CD4-positive, alpha-beta T cell treated with Interleukin-2 at 100 ng/mL for 4 hours (primary cell): Measurements from ENCODE around the gene SRPK2.
A peak's percentile ranks its signal among the peaks of the same experiment; 100 is the strongest.
"Not testable (repeated sequence)": the region's sequence is repeated elsewhere in the genome, so short reads cannot be mapped to it uniquely, and the experiment has no call there.

Source experiments
- DNase-seq: peaks from one replicate; pipeline ENCODE4 v3.0.0-alpha.2; 2020; ENCODE audit warnings: low spot score

The SRPK2 gene

GRCh38 chr7:105267244-105267643 lies 121.5 kb downstream of the SRPK2 start:
- DNase-seq, result peak; percentile 24

DNA sequence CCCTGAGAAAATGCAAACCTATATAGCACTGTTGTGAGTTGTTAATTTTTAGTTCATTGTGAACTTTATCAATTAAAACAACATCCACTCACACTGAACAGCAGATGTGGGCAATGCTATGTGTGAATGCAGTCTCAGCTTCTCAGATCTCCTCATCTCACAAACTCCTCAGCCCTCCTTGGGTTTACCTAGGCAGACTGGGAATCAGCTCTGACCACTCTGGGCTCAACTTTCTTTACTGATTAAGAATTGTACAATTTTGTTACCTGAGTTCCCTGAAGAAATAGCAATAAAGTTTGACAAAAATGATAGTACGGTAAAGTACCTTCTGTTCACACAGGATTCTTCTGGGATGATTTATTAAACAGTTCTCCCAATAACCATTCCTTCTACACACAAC lies 124.0 kb downstream of the SRPK2 start:
- DNase-seq, result no peak

DNA sequence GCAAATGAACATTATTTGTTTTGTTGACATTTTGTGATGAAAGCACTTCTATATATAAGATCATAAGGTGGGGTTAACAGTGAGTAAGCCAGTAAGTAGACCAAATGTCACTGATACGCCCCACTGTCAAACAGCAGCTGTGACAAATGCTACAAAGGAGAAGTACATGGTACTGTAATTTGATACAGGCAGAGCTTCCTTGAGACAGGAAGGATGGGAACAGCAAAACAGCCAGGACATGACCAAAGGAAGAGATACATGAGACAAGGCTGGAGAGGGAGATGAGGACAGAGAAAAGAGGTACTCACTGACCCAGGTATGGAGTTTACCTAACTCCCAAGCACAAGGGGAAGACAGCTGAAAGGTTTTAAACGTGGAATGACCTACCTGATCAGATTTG lies 127.0 kb downstream of the SRPK2 start:
- no peak for DNase-seq

GRCh38 chr7:105260201-105260871 lies 128.4 kb downstream of the SRPK2 start:
- DNase-seq, result not testable (repeated sequence)

GRCh38 chr7:105258919-105259318 lies 129.8 kb downstream of the SRPK2 start:
- not testable (repeated sequence) for DNase-seq

DNA sequence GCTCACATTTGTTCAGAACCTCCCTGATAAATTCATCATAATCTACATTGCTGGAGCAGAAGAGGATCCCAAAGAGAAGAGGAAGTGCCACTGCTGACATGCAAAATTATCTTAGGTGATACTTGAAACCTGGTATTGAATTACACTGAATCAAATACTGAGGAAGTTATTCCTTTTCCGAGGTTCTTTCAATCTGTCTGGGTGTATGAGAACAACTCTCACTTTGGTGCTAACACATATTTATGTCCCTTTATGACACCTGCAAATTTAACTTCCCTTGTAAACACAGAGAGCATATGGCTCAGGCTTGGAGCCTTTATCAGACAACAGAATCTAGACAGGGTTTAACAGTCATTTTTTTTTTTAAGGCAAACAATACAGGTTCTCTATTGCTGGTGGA lies 131.4 kb downstream of the SRPK2 start:
- no peak for DNase-seq

DNA sequence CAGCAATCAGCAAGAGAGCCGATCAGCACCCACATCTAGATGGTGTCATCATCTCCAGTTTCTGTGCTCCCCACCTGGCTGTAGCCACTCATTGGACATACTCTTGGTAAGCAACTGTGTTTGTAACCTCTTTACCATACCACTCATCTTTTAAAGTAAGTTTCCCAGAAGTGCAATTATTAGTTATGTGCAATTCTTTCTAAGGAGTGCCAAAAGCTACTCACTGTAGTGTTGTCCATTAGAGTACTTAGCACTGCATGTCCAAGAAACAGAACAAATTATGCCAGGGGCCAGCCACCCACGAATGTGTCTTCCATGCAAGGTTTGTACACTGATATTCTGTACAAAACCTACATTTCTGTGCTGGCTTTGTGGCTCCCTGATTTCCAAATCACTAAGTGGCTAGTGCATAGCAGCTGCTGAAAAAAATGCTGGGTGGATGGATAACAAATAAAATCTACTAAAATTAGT lies 131.9 kb downstream of the SRPK2 start:
- no peak for DNase-seq

- no peak for DNase-seq
Measured at GRCh38 chr7:105250706-105251105, 138.0 kb downstream of the SRPK2 start.

DNA sequence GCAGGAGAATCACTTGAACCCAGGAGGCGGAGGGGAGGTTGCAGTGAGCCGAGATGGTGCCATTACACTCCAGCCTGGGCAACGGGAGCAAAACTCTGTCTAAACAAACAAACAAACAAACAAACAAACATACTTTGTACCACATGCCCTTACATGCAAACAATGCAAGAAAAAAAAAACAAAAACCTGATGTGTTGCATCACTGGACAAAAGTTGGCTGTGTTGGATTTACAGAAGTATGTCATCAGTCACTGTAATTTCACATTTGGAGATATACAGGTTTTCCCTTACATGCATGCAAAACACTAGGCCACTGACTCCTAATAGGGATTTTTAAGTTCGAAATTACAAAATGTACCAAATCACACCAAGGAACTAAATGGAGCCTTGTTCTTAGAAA lies 138.5 kb downstream of the SRPK2 start:
- DNase-seq, result no peak

DNA sequence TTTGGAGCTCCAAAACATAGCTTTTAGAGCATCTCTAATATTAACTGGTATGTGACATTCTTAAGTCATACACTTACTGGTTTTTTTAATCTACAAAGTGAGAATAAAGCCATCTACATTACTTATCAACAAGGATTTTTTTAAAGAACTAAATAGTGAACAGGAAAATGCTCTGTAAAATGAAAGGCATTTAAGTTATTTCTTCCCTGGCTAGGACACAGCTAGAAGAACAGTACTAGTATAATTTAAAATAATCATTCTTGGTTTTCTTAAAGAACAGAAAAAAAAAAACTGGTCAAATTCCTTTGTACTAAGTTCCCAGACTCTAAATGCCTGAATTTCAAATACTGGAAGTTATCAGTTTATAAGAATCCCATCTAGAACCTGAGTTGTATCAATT lies 139.5 kb downstream of the SRPK2 start:
- DNase-seq, result no peak

DNA sequence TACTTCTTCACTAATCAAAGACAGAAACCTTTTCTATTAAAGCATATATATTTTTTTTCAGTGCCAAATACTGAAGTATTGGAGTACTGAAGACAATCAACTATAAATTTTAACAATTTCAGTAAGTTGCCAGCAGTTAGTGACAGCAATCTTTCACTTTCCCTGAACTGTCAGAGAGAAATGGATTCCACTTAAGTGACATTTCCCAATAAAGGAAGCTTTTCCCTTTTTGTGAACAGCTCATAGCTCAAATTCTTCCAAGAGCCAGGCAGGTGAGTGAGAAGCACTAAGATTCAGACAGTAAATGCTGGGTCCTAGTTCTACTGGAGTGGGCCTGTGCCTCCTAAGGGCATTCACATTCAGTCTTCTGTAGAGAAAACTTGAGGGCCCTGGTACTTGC lies 142.0 kb downstream of the SRPK2 start:
- no peak for DNase-seq

- no peak for DNase-seq
Measured at GRCh38 chr7:105246256-105246655, 142.5 kb downstream of the SRPK2 start.

DNA sequence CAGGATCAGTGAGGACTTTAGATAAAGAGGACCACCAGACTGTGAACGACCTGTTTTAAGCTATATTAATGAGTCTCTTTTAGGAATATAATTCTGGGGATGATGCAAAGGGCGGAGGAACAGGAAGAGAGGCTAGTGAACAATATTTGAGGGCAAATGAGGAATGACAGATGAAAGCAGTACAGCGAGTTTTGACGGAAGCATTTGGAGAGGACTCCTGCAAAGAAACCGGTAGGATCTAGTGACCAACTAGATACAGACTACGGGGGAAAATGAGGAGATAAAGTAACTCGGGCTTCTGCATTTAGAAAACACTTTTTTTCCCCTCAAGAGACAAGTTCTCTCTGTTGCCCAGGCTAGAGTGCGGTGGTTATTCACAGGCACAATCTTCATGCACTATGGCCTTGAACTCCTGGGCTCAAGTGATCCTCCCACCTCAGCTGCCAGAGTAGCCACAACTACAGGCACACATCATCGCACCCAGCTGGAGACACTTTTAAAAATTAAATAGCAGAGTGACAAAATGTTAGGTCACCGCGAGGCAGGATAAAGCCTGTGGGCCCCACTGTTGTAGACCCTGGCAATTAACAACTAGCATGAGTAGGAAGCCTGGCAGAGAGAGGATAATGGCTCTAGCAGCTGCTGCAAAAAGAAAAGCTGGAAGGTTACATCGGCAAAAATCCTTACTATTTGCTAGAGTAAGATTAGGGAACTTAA lies 143.2 kb downstream of the SRPK2 start:
- no peak for DNase-seq

- DNase-seq, result no peak
Measured at GRCh38 chr7:105244594-105244993, 144.1 kb downstream of the SRPK2 start.

- no peak for DNase-seq
Measured at GRCh38 chr7:105241198-105241597, 147.5 kb downstream of the SRPK2 start.

DNA sequence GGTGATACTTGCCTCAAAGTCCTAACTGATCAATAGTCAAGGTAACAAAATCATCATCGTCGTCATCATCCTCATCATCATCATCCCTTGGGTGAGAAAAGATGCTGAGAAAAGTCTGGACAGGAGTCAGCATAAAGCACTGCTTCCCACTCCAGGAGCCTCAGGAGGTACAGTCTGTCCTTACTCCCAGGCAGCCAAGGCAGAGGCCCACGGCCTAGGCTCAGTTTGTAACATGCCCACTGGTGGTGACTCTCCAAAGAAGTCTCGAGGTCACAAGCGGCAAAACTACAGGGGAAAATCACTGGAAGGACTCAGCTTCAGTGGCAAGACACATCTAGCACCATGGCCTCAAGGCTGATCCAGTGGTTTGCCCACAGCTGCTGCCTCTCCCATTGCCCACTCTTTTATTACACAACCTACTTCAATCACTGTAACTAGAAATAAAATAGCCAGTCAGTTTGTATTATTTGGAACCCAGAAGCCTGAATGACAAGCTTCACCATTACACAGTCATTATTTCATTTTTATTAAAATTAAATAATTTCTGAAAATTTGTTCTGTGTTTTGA lies 150.4 kb downstream of the SRPK2 start:
- no peak for DNase-seq

DNA sequence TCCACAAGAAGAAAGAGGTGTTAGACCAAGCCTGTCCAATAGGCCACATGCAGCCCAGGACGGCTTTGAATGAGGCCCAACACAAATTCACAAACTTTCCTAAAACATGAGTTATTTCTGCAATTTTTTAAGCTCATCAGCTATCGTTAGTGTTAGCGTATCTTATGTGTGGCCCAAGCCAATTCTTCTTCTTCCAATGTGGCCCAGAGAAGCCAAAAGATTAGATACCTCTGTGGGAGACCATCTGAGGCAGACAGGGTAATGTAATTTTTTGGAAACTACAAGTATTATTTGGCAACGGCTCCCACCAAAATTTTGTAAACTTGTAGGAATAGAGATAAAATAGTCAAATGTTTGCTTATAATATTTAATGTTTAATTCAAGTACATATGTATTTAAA lies 153.8 kb downstream of the SRPK2 start:
- no peak for DNase-seq

DNA sequence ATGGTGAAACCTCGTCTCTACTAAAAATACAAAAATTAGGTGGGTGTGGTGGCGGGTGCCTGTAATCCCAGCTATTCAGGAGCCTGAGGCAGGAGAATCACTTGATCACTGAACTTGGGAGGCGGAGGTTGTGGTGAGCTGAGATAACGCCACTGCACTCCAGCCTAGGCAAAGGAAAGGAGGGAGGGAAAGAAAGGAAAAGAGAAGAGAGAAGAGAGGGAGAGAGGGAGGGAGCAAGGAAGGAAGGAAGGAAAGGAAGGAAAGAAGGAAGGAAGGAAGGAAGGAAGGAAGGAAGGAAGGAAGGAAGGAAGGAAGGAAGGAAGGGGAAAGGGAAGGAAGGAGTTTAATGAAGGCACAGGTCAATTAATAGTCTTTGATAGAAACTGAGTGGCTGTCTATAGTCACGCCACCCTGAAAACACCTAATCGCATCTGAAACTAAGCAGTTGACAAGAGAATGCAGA lies 155.9 kb downstream of the SRPK2 start:
- DNase-seq, result not testable (repeated sequence)

DNA sequence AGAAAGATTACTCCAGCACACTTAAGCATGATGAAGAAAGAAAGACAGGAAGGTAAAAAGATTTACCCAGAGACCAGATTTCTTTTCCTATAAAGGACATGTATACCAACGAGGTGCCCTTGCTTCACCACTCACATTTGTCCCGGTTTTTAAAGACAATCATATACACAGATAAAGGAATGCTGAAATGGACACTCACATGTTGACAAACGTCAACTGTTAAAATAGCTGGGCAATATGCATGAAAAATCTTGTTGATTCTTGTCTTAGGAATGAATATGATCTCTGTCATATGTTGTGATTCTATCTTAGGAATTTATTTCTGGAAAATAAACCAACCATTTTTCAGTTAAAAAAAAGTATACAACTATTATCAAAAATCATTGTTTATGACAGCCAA lies 158.2 kb downstream of the SRPK2 start:
- no peak for DNase-seq

- DNase-seq, result no peak
Measured at GRCh38 chr7:105229641-105230040, 159.1 kb downstream of the SRPK2 start.

DNA sequence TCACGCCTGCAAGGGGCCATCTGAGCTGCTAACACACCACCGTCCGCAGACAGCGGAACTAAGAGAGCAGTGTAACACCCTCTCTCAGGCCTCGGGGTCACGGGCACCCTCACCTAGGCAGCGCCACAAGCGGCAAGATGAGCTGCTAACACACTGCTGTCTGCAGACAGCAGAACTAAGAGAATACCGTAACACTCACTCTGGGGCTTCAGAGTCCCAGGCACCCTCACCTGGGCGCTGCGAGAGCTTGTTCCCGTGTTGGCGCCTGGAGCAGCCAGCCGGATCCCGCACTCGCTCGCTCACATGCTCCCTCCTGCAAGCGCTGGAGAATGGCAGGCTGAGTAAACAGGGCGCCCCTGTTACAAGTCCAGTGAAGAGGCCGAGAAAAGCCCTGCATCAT lies 160.2 kb downstream of the SRPK2 start:
- no peak for DNase-seq

DNA sequence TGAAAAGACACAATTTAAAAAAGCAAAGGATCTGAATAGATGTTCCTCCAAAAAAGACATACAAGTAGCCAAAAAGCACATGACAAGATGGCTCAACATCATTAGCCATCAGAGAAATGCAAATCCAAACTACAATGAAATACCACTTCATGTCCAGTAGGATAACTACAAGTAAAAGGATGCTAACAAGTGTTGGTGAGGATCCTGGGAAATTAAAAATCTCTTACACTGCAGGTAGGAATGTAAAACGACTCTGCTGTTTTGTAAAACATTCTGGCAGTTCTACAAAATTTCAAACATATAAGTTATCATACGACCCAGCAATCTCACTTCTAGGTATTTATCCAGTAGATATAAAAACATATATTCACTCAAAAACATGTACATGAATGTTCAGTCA lies 161.3 kb downstream of the SRPK2 start:
- DNase-seq, result no peak
